HepG2 (cell line): Measurements from ENCODE around the gene CA12. TPM values are rescaled to one million over a fixed set of nuclear protein-coding genes. Genes with fewer than 3 reads are reported as not detected.

Source experiments
- ATAC-seq: fragments of 200-7000 bp; cut with Tn5 transposase; 3 replicates; pipeline ENCODE4 v1.9.1; 2020; ENCODE audit warnings: mild to moderate bottlenecking, moderate library complexity
- BruUV-seq: library from RNA; stranded (reverse); fragments of 400-500 nt; replicated peaks from 2 replicates; lab custom pipeline; 2021; lab: Mats Ljungman, UMichigan
- CTCF ChIA-PET: fragments of 300-600 bp; formaldehyde crosslinking; extraction: SDS; loops from one replicate; lab custom pipeline; 2021; ENCODE audit warnings: low total read pairs, inconsistent platforms, low intra/inter-chr PET ratio; lab: Yijun Ruan, JAX
- POLR2A ChIA-PET: fragments of 350-600 bp; sonication (Branson Sonifier 250); formaldehyde crosslinking; loops from one replicate; lab custom pipeline; 2020; ENCODE audit warnings: antibody characterized with exemption, inconsistent platforms; lab: Yijun Ruan, JAX
- DNase-seq: peaks from one replicate; pipeline ENCODE4 v3.0.0-alpha.2; 2015; ENCODE audit warnings: low spot score
- FAIRE-seq: peaks from 3 replicates; lab custom pipeline; 2011; peaks lifted over from hg19 to GRCh38; lab: Jason Lieb, UNC
- H2AFZ ChIP-seq: one replicate; pipeline ENCODE4 v1.6.1; 2011; ENCODE audit warnings: low read length, inconsistent platforms
- H3K27ac ChIP-seq: fragments of 300-600 bp; 3 replicates; pipeline ENCODE4 v1.8.0; 2011; ENCODE audit warnings: mixed run types, mild to moderate bottlenecking, mixed read lengths, low read length, inconsistent platforms; ENCODE audit not compliant: insufficient read depth; ENCODE audit errors: extremely low read length
- H3K27me3 ChIP-seq, 2 experiments: fragments of 200-600 bp in 1 of 2; 2 replicates in 1 of 2; 3 replicates in 1 of 2; pipeline versions ENCODE4 v1.6.0 to v1.8.0; 2011; ENCODE audit warnings: low read length in 2 of 2, mild to moderate bottlenecking in 2 of 2, moderate library complexity in 2 of 2, inconsistent platforms in 1 of 2; ENCODE audit not compliant: insufficient read depth in 2 of 2, control insufficient read depth in 1 of 2
- H3K36me3 ChIP-seq, 2 experiments: fragments of 200-600 bp in 1 of 2; replicated peaks in 1 of 2; 2 replicates in 1 of 2; 3 replicates in 1 of 2; pipeline versions ENCODE4 v1.5.1 to v1.8.0; 2011; ENCODE audit warnings: low read length in 2 of 2, inconsistent platforms in 1 of 2; ENCODE audit not compliant: insufficient read depth in 2 of 2, control insufficient read depth in 1 of 2
- H3K4me1 ChIP-seq: 2 replicates; pipeline ENCODE4 v1.5.1; 2012; ENCODE audit warnings: low read length, inconsistent platforms; ENCODE audit not compliant: insufficient read depth
- H3K4me2 ChIP-seq: 2 replicates; pipeline ENCODE4 v1.6.0; 2011; ENCODE audit warnings: low read depth, low read length, inconsistent platforms
- H3K4me3 ChIP-seq, 3 experiments: fragments of 200-600 bp in 1 of 3; sonication (generic), shearing (Covaris generic) in 1 of 3; replicated peaks in 1 of 3; 2 replicates each; pipeline ENCODE4 v1.5.1; 2011 to 2016; ENCODE audit warnings: low read length in 3 of 3, inconsistent platforms in 2 of 3, low read depth in 2 of 3, mild to moderate bottlenecking in 2 of 3, control low read depth in 1 of 3, mixed read lengths in 1 of 3; ENCODE audit not compliant: insufficient read depth in 1 of 3
- H3K79me2 ChIP-seq: one replicate; pipeline ENCODE4 v1.6.1; 2011; ENCODE audit warnings: low read length, inconsistent platforms; ENCODE audit not compliant: insufficient read depth
- H3K9ac ChIP-seq: 2 replicates; pipeline ENCODE4 v1.6.0; 2011; ENCODE audit warnings: mild to moderate bottlenecking, low read depth, low read length, inconsistent platforms; ENCODE audit not compliant: insufficient read depth
- H3K9me3 ChIP-seq: 2 replicates; pipeline ENCODE4 v1.5.1; 2012; ENCODE audit warnings: mild to moderate bottlenecking, low read length
- H4K20me1 ChIP-seq: 2 replicates; pipeline ENCODE4 v1.6.0; 2011; ENCODE audit warnings: inconsistent platforms, mild to moderate bottlenecking, low read length, moderate library complexity; ENCODE audit not compliant: insufficient read depth
- DNMT1 ChIP-seq: sonication (generic); formaldehyde crosslinking; IDR thresholded peaks from 2 replicates; pipeline ENCODE4 v1.5.1; 2020; ENCODE audit warnings: mild to moderate bottlenecking, missing genetic modification reagents
- ELF4 ChIP-seq: sonication (generic); formaldehyde crosslinking; IDR thresholded peaks from 2 replicates; pipeline ENCODE4 v1.5.0; 2020; ENCODE audit warnings: missing genetic modification reagents, mild to moderate bottlenecking, moderate library complexity, borderline replicate concordance
- MTA1 ChIP-seq: sonication (generic); formaldehyde crosslinking; IDR thresholded peaks from 2 replicates; pipeline ENCODE4 v1.4.0; 2020; ENCODE audit warnings: missing genetic modification reagents, mild to moderate bottlenecking, borderline replicate concordance
- SMC3 ChIP-seq: IDR thresholded peaks from 2 replicates; pipeline ENCODE4 v1.6.1; 2011; ENCODE audit warnings: low read length, improper control_type of control experiment
- YEATS4 ChIP-seq: sonication (generic); formaldehyde crosslinking; IDR thresholded peaks from 2 replicates; pipeline ENCODE4 v1.4.0; 2020; ENCODE audit warnings: missing genetic modification reagents, borderline replicate concordance
- ZNF598 ChIP-seq: sonication (generic); formaldehyde crosslinking; IDR thresholded peaks from 2 replicates; pipeline ENCODE4 v1.5.1; 2020; ENCODE audit warnings: mild to moderate bottlenecking, missing genetic modification reagents, borderline replicate concordance
- WGBS: methylation state at CpG from one replicate; pipeline ENCODE4 v1.1.6; 2017; ENCODE audit warnings: low lambda C conversion rate; 5-methylcytosine and 5-hydroxymethylcytosine counted together
- in situ Hi-C: cut with HindIII; loops from 2 replicates; pipeline ENCODE4 v1.10.0; 2017; ENCODE audit warnings: low pct_unique_long_range_greater_than_20kb; ENCODE audit not compliant: extremely low pct_ligation_motif_present
- intact Hi-C: fragments of 100-400 bp; cut with micrococcal nuclease; formaldehyde crosslinking; loops from one replicate; pipeline ENCODE4 v1.10.0; 2022; ENCODE audit not compliant: unreplicated experiment
- polyA plus RNA-seq, 8 experiments: library from polyadenylated mRNA; depleted of rRNA in 3 of 8; stranded (reverse) in 7 of 8; unstranded in 1 of 8; fragments of >200 nt; fragmentation: Illumina TruSeq in 4 of 8; extraction: Trizol in 4 of 8; gene quantifications; 2 replicates each; pipeline versions ENCODE4 v1.2.1 to v1.2.3, GENCODE V29; 2011 to 2016; ENCODE audit warnings: low read depth in 4 of 8, missing spikeins in 1 of 8, mixed read lengths in 1 of 8; ENCODE audit not compliant: insufficient read depth in 1 of 8
- total RNA-seq, 5 experiments: library from RNA; depleted of rRNA; stranded (reverse); fragments of >200 nt; fragmentation: Illumina TruSeq; extraction: Trizol; gene quantifications; 2 replicates each; pipeline ENCODE4 v1.2.3, GENCODE V29; 2016; ENCODE audit warnings: low read depth in 1 of 5
- TF ChIP-seq, protein P1 (sequence below): sonication (generic); formaldehyde crosslinking; IDR thresholded peaks from 2 replicates; pipeline ENCODE4 v1.4.0; 2020; ENCODE audit warnings: mild to moderate bottlenecking, missing genetic modification reagents, borderline replicate concordance
- TF ChIP-seq, protein P2 (sequence below): sonication (generic); formaldehyde crosslinking; IDR thresholded peaks from 2 replicates; pipeline ENCODE4 v1.8.0; 2022; ENCODE audit warnings: missing genetic modification reagents, mild to moderate bottlenecking, borderline replicate concordance

Gene CA12
- total and polyA plus RNA-seq, 2 of the 13 experiments (the other 11 are each of a cell fraction or from before 2014, with no cell fraction given), result 0.07 to 0.20 TPM

GRCh38 chr15:63353261-63353660 is 28.4 kb downstream of the CA12 start:
- Histone ChIP-seq H3K4me3 (no peak overlapping the region), H3K4me2 (no peak overlapping the region), H3K4me1 (peaks cover 17% of the 10 kb centered on the region), H3K27me3 (peaks cover 0 to 3% of the 10 kb centered on the region in 2 experiments; a peak in 2 of 5 replicates), H3K27ac (no peak overlapping the region), H2AFZ (no peak overlapping the region), H4K20me1 (no peaks in the 10 kb centered on the region), H3K9ac (no peak overlapping the region), H3K79me2 (no peaks in the 10 kb centered on the region), H3K36me3 (no peaks in the 10 kb centered on the region), H3K9me3 (no peaks in the 10 kb centered on the region)
- in situ Hi-C loops, result no loop called here
- DNase-seq (no peak), ATAC-seq (no peak), FAIRE-seq (no peak)
- intact Hi-C loops, result no loop called here
- no TSS peak for BruUV-seq
- POLR2A ChIA-PET, result no interaction called here
- TF ChIP-seq DNMT1 (no peak), ZNF598 (CRISPR knock-in tag) (no peak), MTA1 (CRISPR knock-in tag) (no peak), YEATS4 (CRISPR knock-in tag) (no peak), SMC3 (no peak), ELF4 (CRISPR knock-in tag) (no peak)
- TF ChIP-seq, protein P1, sequence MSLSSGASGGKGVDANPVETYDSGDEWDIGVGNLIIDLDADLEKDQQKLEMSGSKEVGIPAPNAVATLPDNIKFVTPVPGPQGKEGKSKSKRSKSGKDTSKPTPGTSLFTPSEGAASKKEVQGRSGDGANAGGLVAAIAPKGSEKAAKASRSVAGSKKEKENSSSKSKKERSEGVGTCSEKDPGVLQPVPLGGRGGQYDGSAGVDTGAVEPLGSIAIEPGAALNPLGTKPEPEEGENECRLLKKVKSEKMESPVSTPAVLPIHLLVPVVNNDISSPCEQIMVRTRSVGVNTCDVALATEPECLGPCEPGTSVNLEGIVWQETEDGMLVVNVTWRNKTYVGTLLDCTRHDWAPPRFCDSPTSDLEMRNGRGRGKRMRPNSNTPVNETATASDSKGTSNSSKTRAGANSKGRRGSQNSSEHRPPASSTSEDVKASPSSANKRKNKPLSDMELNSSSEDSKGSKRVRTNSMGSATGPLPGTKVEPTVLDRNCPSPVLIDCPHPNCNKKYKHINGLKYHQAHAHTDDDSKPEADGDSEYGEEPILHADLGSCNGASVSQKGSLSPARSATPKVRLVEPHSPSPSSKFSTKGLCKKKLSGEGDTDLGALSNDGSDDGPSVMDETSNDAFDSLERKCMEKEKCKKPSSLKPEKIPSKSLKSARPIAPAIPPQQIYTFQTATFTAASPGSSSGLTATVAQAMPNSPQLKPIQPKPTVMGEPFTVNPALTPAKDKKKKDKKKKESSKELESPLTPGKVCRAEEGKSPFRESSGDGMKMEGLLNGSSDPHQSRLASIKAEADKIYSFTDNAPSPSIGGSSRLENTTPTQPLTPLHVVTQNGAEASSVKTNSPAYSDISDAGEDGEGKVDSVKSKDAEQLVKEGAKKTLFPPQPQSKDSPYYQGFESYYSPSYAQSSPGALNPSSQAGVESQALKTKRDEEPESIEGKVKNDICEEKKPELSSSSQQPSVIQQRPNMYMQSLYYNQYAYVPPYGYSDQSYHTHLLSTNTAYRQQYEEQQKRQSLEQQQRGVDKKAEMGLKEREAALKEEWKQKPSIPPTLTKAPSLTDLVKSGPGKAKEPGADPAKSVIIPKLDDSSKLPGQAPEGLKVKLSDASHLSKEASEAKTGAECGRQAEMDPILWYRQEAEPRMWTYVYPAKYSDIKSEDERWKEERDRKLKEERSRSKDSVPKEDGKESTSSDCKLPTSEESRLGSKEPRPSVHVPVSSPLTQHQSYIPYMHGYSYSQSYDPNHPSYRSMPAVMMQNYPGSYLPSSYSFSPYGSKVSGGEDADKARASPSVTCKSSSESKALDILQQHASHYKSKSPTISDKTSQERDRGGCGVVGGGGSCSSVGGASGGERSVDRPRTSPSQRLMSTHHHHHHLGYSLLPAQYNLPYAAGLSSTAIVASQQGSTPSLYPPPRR (CRISPR knock-in tag), result no peak
- TF ChIP-seq, protein P2, sequence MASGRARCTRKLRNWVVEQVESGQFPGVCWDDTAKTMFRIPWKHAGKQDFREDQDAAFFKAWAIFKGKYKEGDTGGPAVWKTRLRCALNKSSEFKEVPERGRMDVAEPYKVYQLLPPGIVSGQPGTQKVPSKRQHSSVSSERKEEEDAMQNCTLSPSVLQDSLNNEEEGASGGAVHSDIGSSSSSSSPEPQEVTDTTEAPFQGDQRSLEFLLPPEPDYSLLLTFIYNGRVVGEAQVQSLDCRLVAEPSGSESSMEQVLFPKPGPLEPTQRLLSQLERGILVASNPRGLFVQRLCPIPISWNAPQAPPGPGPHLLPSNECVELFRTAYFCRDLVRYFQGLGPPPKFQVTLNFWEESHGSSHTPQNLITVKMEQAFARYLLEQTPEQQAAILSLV, result no peak
- CTCF ChIA-PET, result no interaction called here
- 58% methylated on average over 7 of the region's 8 CpGs for WGBS
